SK-N-SH (cell line): ENCODE results near the gene ADAMTS1. TPM values are rescaled to one million over a fixed set of nuclear protein-coding genes. Genes with fewer than 3 reads are reported as not detected.

ENCODE experiments used
- CTCF ChIA-PET: fragments of 300-600, 350-600 bp; formaldehyde crosslinking; extraction: SDS; loops from one replicate; lab custom pipeline; 2021; lab: Yijun Ruan, JAX
- POLR2A ChIA-PET: fragments of 350-600 bp; sonication (Branson Sonifier 250); formaldehyde crosslinking; extraction: SDS; loops from one replicate; lab custom pipeline; 2020; ENCODE audit warnings: antibody characterized with exemption, inconsistent platforms; lab: Yijun Ruan, JAX
- DNase-seq: peaks from one replicate; pipeline ENCODE4 v3.0.0; 2012
- H2AFZ ChIP-seq: fragments of 200-600 bp; sonication (generic); 2 replicates; pipeline ENCODE4 v1.8.1; 2016; ENCODE audit warnings: antibody characterized with exemption, mild to moderate bottlenecking, low read depth
- H3F3A ChIP-seq: fragments of 200-600 bp; sonication (generic); replicated peaks from 2 replicates; pipeline ENCODE3; 2016; ENCODE audit warnings: antibody characterized with exemption, mild to moderate bottlenecking; ENCODE audit not compliant: insufficient read depth
- H3K27ac ChIP-seq, 2 experiments: fragments of 200-500 bp in 1 of 2; fragments of 200-600 bp in 1 of 2; sonication (Bioruptor generic) in 1 of 2; sonication (generic), shearing (Covaris generic) in 1 of 2; 2 replicates each; pipeline versions ENCODE4 v1.5.1 to v1.6.1; 2014 to 2016; ENCODE audit warnings: low read depth in 2 of 2, inconsistent platforms in 1 of 2, low read length in 1 of 2, mild to moderate bottlenecking in 1 of 2, mixed read lengths in 1 of 2
- H3K27me3 ChIP-seq: fragments of 200-600 bp; sonication (generic), shearing (Covaris generic); 2 replicates; pipeline ENCODE4 v1.6.1; 2016; ENCODE audit warnings: mixed run types; ENCODE audit not compliant: insufficient read depth
- H3K36me3 ChIP-seq, 2 experiments: fragments of 200-500 bp in 1 of 2; fragments of 200-600 bp in 1 of 2; sonication (Bioruptor generic) in 1 of 2; sonication (generic) in 1 of 2; replicated peaks in 1 of 2; 2 replicates each; pipeline versions ENCODE3 to v1.5.1; 2014 to 2016; ENCODE audit warnings: low read length in 1 of 2, mild to moderate bottlenecking in 1 of 2; ENCODE audit not compliant: insufficient read depth in 2 of 2, control insufficient read depth in 1 of 2
- H3K4me1 ChIP-seq, 2 experiments: fragments of 200-500 bp in 1 of 2; fragments of 200-600 bp in 1 of 2; sonication (Bioruptor generic) in 1 of 2; sonication (generic), shearing (Covaris generic) in 1 of 2; 2 replicates each; pipeline versions ENCODE4 v1.5.1 to v1.6.1; 2014 to 2016; ENCODE audit warnings: low read depth in 1 of 2, low read length in 1 of 2, mixed run types in 1 of 2; ENCODE audit not compliant: insufficient read depth in 2 of 2, control insufficient read depth in 1 of 2
- H3K4me2 ChIP-seq: fragments of 200-600 bp; sonication (generic), shearing (Covaris generic); 2 replicates; pipeline ENCODE4 v1.6.1; 2017; ENCODE audit warnings: mixed run types
- H3K4me3 ChIP-seq, 2 experiments: fragments of 200-500 bp in 1 of 2; fragments of 200-600 bp in 1 of 2; sonication (Bioruptor generic) in 1 of 2; sonication (generic), shearing (Covaris generic) in 1 of 2; 2 replicates each; pipeline versions ENCODE4 v1.5.1 to v1.8.1; 2014 to 2016; ENCODE audit warnings: low read depth in 2 of 2, inconsistent platforms in 1 of 2, low read length in 1 of 2, mild to moderate bottlenecking in 1 of 2, mixed read lengths in 1 of 2, moderate library complexity in 1 of 2
- H3K79me2 ChIP-seq: fragments of 200-600 bp; sonication (generic); 2 replicates; pipeline ENCODE4 v1.8.1; 2017; ENCODE audit warnings: mild to moderate bottlenecking; ENCODE audit not compliant: insufficient read depth
- H3K9ac ChIP-seq: fragments of 200-600 bp; sonication (generic); 2 replicates; pipeline ENCODE4 v1.6.1; 2017; ENCODE audit warnings: mixed run types
- H3K9me2 ChIP-seq: fragments of 200-600 bp; sonication (generic); 2 replicates; pipeline ENCODE4 v1.6.1; 2017; ENCODE audit warnings: mixed run types
- H3K9me3 ChIP-seq: fragments of 200-600 bp; sonication (generic); 2 replicates; pipeline ENCODE4 v1.6.1; 2017; ENCODE audit warnings: mixed run types, mild to moderate bottlenecking, moderate library complexity
- H4K20me1 ChIP-seq: fragments of 200-600 bp; sonication (generic); 2 replicates; pipeline ENCODE4 v1.6.1; 2017; ENCODE audit warnings: mild to moderate bottlenecking, mixed run types; ENCODE audit not compliant: insufficient read depth
- FOSL2 ChIP-seq: IDR thresholded peaks from 2 replicates; pipeline ENCODE4 v1.4.0; 2012; ENCODE audit warnings: low read depth, mild to moderate bottlenecking, moderate library complexity, borderline replicate concordance
- FOXJ3 ChIP-seq: sonication (generic); formaldehyde crosslinking; IDR thresholded peaks from 2 replicates; pipeline ENCODE4 v1.5.1; 2020; ENCODE audit warnings: mild to moderate bottlenecking, missing genetic modification reagents
- FOXM1 ChIP-seq: IDR thresholded peaks from 2 replicates; pipeline ENCODE4 v1.4.0; 2012; ENCODE audit warnings: low read depth, mild to moderate bottlenecking
- MEF2A ChIP-seq: IDR thresholded peaks from 2 replicates; pipeline ENCODE4 v1.4.0; 2012; ENCODE audit warnings: low read depth, borderline replicate concordance
- MXI1 ChIP-seq: IDR thresholded peaks from 2 replicates; pipeline ENCODE4 v1.6.1; 2012; ENCODE audit warnings: mild to moderate bottlenecking, low read depth, low read length, improper control_type of control experiment
- RAD21 ChIP-seq: IDR thresholded peaks from 2 replicates; pipeline ENCODE4 v1.6.1; 2012; ENCODE audit warnings: mild to moderate bottlenecking, low read length
- SIN3A ChIP-seq: IDR thresholded peaks from 2 replicates; pipeline ENCODE4 v1.6.1; 2012; ENCODE audit warnings: low read depth, mild to moderate bottlenecking, low read length, moderate library complexity, borderline replicate concordance
- WGBS: methylation state at CpG from one replicate; pipeline ENCODE4 v1.1.6; 2017; ENCODE audit warnings: low lambda C conversion rate; 5-methylcytosine and 5-hydroxymethylcytosine counted together
- polyA plus RNA-seq, 3 experiments: library from polyadenylated mRNA; depleted of rRNA; stranded (reverse); fragments of >200 nt; gene quantifications; 2 replicates each; pipeline ENCODE4 v1.2.3, GENCODE V29; 2012
- TF ChIP-seq, protein P1 (sequence below): fragments of 150-350 bp; IDR thresholded peaks from 2 replicates; pipeline ENCODE4 v1.6.1; 2016; ENCODE audit warnings: mild to moderate bottlenecking, low read depth, low read length
- TF ChIP-seq, protein P2 (sequence below): fragments of 150-350 bp; IDR thresholded peaks from 2 replicates; pipeline ENCODE4 v1.6.1; 2017; ENCODE audit warnings: antibody characterized with exemption, low read length, low read depth, borderline replicate concordance
- TF ChIP-seq, protein P3 (sequence below): IDR thresholded peaks from 2 replicates; pipeline ENCODE4 v1.4.0; 2012; ENCODE audit warnings: low read depth, borderline replicate concordance
- TF ChIP-seq, protein P4 (sequence below): IDR thresholded peaks from 2 replicates; pipeline ENCODE4; 2012
- TF ChIP-seq, protein P5 (sequence below): fragments of 200-600 bp; sonication (generic); IDR thresholded peaks from 2 replicates; pipeline ENCODE4 v1.6.1; 2017; ENCODE audit warnings: antibody characterized with exemption, mild to moderate bottlenecking, moderate library complexity

The ADAMTS1 gene
- polyA plus RNA-seq, 1 of the 3 experiments (the other 2 are of a cell fraction) = 137 TPM

DNA sequence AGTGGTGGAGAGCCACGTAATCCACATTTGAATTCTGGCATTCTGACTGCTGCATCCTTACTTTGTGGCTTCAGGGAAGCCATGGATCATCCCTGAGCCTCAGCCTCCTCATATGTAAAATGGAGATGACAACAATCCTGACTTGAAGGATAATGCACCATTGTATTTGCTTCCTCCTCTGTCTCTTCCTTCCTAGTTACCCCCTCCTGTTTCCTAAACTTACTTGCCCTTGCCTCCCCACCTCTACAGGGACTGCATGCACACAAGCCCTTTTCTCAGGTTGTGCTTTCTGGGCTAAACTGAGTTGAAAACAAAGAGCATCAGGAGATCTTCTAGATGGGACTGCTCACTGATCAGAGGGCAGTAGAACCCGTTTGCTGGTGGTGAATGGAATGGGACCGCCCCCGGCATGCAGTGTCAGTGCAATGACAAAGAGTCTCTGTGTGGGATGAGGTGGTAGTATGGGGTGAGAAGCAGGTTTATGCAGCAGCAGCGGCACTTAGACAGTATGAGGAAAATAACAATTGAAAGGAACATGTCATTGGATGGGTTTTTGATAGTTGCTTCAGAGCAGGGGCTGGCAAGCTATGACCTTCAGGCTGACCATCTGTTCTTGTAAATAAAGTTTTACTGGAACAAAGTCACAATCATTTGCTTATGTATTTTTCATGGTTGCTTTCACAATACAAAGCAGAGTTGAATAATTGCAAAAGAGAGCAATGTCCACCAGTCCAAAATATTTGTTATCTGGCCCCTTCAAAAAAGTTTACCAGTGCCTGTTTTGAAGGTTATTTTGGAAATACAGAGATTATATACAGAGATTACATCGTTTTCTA lies 6.1 kb upstream of the ADAMTS1 start:
- H3K79me2 ChIP-seq = no peaks in the 10 kb centered on the region
- H3K4me2 ChIP-seq = no peak overlapping the region
- H3K9me3 ChIP-seq = no peaks in the 10 kb centered on the region
- H3K9me2 ChIP-seq = no peaks in the 10 kb centered on the region
- WGBS = 63% methylated on average over 6 of the region's 6 CpGs
- no peak overlapping the region; a peak in 1 of 4 replicates for H3K27ac ChIP-seq
- POLR2A ChIA-PET = no interaction called here
- TF ChIP-seq MEF2A = no peak
- TF ChIP-seq, protein P1, sequence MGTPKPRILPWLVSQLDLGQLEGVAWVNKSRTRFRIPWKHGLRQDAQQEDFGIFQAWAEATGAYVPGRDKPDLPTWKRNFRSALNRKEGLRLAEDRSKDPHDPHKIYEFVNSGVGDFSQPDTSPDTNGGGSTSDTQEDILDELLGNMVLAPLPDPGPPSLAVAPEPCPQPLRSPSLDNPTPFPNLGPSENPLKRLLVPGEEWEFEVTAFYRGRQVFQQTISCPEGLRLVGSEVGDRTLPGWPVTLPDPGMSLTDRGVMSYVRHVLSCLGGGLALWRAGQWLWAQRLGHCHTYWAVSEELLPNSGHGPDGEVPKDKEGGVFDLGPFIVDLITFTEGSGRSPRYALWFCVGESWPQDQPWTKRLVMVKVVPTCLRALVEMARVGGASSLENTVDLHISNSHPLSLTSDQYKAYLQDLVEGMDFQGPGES = no peak
- TF ChIP-seq RAD21 = no peak
- no peak for TF ChIP-seq SIN3A
- TF ChIP-seq, protein P2, sequence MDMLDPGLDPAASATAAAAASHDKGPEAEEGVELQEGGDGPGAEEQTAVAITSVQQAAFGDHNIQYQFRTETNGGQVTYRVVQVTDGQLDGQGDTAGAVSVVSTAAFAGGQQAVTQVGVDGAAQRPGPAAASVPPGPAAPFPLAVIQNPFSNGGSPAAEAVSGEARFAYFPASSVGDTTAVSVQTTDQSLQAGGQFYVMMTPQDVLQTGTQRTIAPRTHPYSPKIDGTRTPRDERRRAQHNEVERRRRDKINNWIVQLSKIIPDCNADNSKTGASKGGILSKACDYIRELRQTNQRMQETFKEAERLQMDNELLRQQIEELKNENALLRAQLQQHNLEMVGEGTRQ = no peak
- TF ChIP-seq FOSL2 = no peak
- TF ChIP-seq FOXJ3 = no peak
- TF ChIP-seq, protein P3, sequence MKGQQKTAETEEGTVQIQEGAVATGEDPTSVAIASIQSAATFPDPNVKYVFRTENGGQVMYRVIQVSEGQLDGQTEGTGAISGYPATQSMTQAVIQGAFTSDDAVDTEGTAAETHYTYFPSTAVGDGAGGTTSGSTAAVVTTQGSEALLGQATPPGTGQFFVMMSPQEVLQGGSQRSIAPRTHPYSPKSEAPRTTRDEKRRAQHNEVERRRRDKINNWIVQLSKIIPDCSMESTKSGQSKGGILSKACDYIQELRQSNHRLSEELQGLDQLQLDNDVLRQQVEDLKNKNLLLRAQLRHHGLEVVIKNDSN = no peak
- no peak for TF ChIP-seq MXI1
- TF ChIP-seq, protein P4, sequence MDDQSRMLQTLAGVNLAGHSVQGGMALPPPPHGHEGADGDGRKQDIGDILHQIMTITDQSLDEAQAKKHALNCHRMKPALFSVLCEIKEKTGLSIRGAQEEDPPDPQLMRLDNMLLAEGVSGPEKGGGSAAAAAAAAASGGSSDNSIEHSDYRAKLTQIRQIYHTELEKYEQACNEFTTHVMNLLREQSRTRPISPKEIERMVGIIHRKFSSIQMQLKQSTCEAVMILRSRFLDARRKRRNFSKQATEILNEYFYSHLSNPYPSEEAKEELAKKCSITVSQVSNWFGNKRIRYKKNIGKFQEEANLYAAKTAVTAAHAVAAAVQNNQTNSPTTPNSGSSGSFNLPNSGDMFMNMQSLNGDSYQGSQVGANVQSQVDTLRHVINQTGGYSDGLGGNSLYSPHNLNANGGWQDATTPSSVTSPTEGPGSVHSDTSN = no peak
- TF ChIP-seq FOXM1 = no peak
- TF ChIP-seq, protein P5, sequence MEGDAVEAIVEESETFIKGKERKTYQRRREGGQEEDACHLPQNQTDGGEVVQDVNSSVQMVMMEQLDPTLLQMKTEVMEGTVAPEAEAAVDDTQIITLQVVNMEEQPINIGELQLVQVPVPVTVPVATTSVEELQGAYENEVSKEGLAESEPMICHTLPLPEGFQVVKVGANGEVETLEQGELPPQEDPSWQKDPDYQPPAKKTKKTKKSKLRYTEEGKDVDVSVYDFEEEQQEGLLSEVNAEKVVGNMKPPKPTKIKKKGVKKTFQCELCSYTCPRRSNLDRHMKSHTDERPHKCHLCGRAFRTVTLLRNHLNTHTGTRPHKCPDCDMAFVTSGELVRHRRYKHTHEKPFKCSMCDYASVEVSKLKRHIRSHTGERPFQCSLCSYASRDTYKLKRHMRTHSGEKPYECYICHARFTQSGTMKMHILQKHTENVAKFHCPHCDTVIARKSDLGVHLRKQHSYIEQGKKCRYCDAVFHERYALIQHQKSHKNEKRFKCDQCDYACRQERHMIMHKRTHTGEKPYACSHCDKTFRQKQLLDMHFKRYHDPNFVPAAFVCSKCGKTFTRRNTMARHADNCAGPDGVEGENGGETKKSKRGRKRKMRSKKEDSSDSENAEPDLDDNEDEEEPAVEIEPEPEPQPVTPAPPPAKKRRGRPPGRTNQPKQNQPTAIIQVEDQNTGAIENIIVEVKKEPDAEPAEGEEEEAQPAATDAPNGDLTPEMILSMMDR = no peak
- TF ChIP-seq, all 33 proteins: peak for 0
- Histone ChIP-seq H3K4me1 (peaks cover 0 to 11% of the 10 kb centered on the region in 2 experiments; a peak in 2 of 4 replicates), H3K4me3 (no peak overlapping the region), H4K20me1 (no peaks in the 10 kb centered on the region), H3K9ac (no peak overlapping the region), H3K36me3 (no peaks in the 10 kb centered on the region), H2AFZ (no peak overlapping the region), H3F3A (peaks cover 12% of the 10 kb centered on the region), H3K27me3 (no peaks in the 10 kb centered on the region)
- DNase-seq = no peak
- CTCF ChIA-PET = interaction anchor here (0.8 to 4.5 kb wide), 34 partner anchors 10 to 1928 kb away, joined by 3 to 76 read pairs (median 4); no protein-coding TSS in a partner anchor
